ENCODE data around the gene STK17B. TPM values are rescaled to one million over a fixed set of nuclear protein-coding genes. Genes with fewer than 3 reads are reported as not detected.

The STK17B gene
- total and polyA plus RNA-seq, 9 of the 15 experiments (the other 6 are each of a cell fraction or from before 2014, with no cell fraction given): 2.3 to 17.7 (median 8.5) TPM

DNA sequence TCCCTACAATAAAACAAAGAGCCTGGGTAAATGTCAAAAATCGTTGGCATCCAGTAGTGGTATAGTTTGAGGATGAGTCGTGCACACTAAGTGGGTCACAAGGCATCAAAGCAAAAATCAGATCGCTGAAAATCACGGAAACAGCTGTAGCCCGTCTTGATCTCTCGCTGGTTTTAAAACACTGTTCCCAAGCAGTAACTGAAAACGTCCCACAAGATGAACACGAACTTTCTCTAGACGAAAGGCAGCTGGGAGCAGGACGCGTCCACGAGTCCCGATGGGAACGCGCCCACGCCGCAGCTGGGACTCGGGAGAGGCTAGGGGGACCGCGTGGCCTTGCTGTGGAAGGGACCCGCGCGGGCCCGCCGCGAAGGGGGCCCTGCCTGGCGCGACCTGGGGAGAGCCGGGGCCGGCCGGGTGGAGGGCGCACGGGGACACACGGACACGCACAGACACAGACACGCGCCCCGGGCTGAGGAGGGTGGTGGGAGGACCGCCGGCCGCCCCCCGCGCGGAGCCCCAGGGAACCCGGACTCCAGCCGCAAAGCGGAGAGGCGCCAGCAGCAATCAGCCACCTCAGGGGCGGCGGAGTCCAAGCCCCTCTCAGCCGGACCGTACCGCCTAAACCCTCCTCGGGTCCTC is 651 bp downstream of the STK17B start (continued):
- TF ChIP-seq GTF2E2 (tag; IDR thresholded peaks at IDR 0.05) (peak; percentile 52; the same call in 1 of the 2 replicates), HDAC1 (IDR thresholded peaks at IDR 0.05) (peak in 1 of 2 experiments; percentile 81; a peak in 3 of 4 replicates), FOXM1 (IDR thresholded peaks at IDR 0.05; ENCODE audit: low read depth) (peak; percentile 11; the same call in 1 of the 2 replicates), FOXM1 (CRISPR knock-in tag; IDR thresholded peaks at IDR 0.05; ENCODE audit: low read depth) (no peak), KDM1A (IDR thresholded peaks at IDR 0.05) (peak; percentile 93 to 95), HDAC3 (IDR thresholded peaks at IDR 0.05; ENCODE audit: borderline replicate concordance, partially characterized antibody) (peak; percentile 19), ELF4 (CRISPR knock-in tag; IDR thresholded peaks at IDR 0.05) (no peak), EHMT2 (IDR thresholded peaks at IDR 0.05) (no peak), ZNF212 (CRISPR knock-in tag; IDR thresholded peaks at IDR 0.05) (no peak), PHF21A (IDR thresholded peaks at IDR 0.05; ENCODE audit: borderline replicate concordance, low read depth) (peak; percentile 86; the same call in 1 of the 2 replicates), CBX2 (IDR thresholded peaks at IDR 0.05; ENCODE audit: insufficient read depth, low read length, poor library complexity, severe bottlenecking) (no peak), ZNF143 (CRISPR knock-in tag; IDR thresholded peaks at IDR 0.05) (no peak), SAFB (IDR thresholded peaks at IDR 0.05; ENCODE audit: borderline replicate concordance, low read depth, low read length) (peak; percentile 84)
- TF ChIP-seq, protein P1, sequence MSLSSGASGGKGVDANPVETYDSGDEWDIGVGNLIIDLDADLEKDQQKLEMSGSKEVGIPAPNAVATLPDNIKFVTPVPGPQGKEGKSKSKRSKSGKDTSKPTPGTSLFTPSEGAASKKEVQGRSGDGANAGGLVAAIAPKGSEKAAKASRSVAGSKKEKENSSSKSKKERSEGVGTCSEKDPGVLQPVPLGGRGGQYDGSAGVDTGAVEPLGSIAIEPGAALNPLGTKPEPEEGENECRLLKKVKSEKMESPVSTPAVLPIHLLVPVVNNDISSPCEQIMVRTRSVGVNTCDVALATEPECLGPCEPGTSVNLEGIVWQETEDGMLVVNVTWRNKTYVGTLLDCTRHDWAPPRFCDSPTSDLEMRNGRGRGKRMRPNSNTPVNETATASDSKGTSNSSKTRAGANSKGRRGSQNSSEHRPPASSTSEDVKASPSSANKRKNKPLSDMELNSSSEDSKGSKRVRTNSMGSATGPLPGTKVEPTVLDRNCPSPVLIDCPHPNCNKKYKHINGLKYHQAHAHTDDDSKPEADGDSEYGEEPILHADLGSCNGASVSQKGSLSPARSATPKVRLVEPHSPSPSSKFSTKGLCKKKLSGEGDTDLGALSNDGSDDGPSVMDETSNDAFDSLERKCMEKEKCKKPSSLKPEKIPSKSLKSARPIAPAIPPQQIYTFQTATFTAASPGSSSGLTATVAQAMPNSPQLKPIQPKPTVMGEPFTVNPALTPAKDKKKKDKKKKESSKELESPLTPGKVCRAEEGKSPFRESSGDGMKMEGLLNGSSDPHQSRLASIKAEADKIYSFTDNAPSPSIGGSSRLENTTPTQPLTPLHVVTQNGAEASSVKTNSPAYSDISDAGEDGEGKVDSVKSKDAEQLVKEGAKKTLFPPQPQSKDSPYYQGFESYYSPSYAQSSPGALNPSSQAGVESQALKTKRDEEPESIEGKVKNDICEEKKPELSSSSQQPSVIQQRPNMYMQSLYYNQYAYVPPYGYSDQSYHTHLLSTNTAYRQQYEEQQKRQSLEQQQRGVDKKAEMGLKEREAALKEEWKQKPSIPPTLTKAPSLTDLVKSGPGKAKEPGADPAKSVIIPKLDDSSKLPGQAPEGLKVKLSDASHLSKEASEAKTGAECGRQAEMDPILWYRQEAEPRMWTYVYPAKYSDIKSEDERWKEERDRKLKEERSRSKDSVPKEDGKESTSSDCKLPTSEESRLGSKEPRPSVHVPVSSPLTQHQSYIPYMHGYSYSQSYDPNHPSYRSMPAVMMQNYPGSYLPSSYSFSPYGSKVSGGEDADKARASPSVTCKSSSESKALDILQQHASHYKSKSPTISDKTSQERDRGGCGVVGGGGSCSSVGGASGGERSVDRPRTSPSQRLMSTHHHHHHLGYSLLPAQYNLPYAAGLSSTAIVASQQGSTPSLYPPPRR (CRISPR knock-in tag; IDR thresholded peaks at IDR 0.05; ENCODE audit: borderline replicate concordance): no peak
- TF ChIP-seq, protein P2, sequence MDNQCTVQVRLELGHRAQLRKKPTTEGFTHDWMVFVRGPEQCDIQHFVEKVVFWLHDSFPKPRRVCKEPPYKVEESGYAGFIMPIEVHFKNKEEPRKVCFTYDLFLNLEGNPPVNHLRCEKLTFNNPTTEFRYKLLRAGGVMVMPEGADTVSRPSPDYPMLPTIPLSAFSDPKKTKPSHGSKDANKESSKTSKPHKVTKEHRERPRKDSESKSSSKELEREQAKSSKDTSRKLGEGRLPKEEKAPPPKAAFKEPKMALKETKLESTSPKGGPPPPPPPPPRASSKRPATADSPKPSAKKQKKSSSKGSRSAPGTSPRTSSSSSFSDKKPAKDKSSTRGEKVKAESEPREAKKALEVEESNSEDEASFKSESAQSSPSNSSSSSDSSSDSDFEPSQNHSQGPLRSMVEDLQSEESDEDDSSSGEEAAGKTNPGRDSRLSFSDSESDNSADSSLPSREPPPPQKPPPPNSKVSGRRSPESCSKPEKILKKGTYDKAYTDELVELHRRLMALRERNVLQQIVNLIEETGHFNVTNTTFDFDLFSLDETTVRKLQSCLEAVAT (IDR thresholded peaks at IDR 0.05): peak in 1 of 2 experiments; percentile 49; a peak in 1 of 4 replicates
- TF ChIP-seq, protein P3, sequence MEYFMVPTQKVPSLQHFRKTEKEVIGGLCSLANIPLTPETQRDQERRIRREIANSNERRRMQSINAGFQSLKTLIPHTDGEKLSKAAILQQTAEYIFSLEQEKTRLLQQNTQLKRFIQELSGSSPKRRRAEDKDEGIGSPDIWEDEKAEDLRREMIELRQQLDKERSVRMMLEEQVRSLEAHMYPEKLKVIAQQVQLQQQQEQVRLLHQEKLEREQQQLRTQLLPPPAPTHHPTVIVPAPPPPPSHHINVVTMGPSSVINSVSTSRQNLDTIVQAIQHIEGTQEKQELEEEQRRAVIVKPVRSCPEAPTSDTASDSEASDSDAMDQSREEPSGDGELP (CRISPR knock-in tag; IDR thresholded peaks at IDR 0.05; ENCODE audit: borderline replicate concordance): peak; percentile 71; the same call in 1 of the 2 replicates
- TF ChIP-seq, protein P4, sequence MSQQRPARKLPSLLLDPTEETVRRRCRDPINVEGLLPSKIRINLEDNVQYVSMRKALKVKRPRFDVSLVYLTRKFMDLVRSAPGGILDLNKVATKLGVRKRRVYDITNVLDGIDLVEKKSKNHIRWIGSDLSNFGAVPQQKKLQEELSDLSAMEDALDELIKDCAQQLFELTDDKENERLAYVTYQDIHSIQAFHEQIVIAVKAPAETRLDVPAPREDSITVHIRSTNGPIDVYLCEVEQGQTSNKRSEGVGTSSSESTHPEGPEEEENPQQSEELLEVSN (IDR thresholded peaks at IDR 0.05; ENCODE audit: borderline replicate concordance in 1 of 2, extremely low read depth in 1 of 2, insufficient read depth in 1 of 2, insufficient read length in 1 of 2, low read depth in 1 of 2, low read length in 1 of 2, poor library complexity in 1 of 2, severe bottlenecking in 1 of 2): no peak
